HL-60/S4 treated with phorbol 12-myristate 13-acetate at 8.2 ng/mL for 4 days and 3 days (cell line): ENCODE measurements around the gene PARPBP.
"Not testable (repeated sequence)": the region's sequence is repeated elsewhere in the genome, so short reads cannot be mapped to it uniquely, and the experiment has no call there.

Experiments
- in situ Hi-C: fragments of 300-500 bp; cut with MboI; formaldehyde crosslinking; loops from 2 replicates; pipeline ENCODE4 v1.15.0; 2022; ENCODE audit warnings: low sequenced_read_pairs

Gene PARPBP

GRCh38 chr12:102240859-102241258 lies 120.9 kb downstream of the PARPBP start:
- in situ Hi-C loops: not testable (repeated sequence)
